BE2C (cell line): ENCODE data around the gene RCAN1.

Experiments
- DNase-seq: peaks from one replicate; pipeline ENCODE4 v3.0.0-alpha.2; 2020
- H3K27me3 ChIP-seq: fragments of 250-450 bp; sonication (Bioruptor Pico); 2 replicates; pipeline ENCODE4 v1.5.1; 2020; ENCODE audit warnings: mild to moderate bottlenecking
- H3K36me3 ChIP-seq: fragments of 250-450 bp; sonication (Bioruptor Pico); 2 replicates; pipeline ENCODE4 v1.5.1; 2020; ENCODE audit warnings: mild to moderate bottlenecking
- H3K4me1 ChIP-seq: fragments of 250-450 bp; sonication (Bioruptor Pico); 2 replicates; pipeline ENCODE4 v1.5.1; 2020
- H3K4me3 ChIP-seq: 2 replicates; pipeline ENCODE4 v1.5.1; 2011; ENCODE audit warnings: low read depth, low read length
- H3K9me3 ChIP-seq: fragments of 250-450 bp; sonication (Bioruptor Pico); 2 replicates; pipeline ENCODE4 v1.5.1; 2020
- CTCF ChIP-seq: IDR thresholded peaks from 2 replicates; pipeline ENCODE4 v1.5.1; 2012; ENCODE audit warnings: mild to moderate bottlenecking, low read depth, low read length

Gene RCAN1

GRCh38 chr21:34522284-34522683, 92.6 kb downstream of the RCAN1 start:
- no peaks in the 10 kb centered on the region for H3K4me1 ChIP-seq
- no peak for TF ChIP-seq CTCF

GRCh38 chr21:34521561-34521960, 93.4 kb downstream of the RCAN1 start:
- Histone ChIP-seq H3K27me3 (no peaks in the 10 kb centered on the region), H3K4me1 (no peaks in the 10 kb centered on the region), H3K4me3 (no peak overlapping the region), H3K9me3 (no peaks in the 10 kb centered on the region), H3K36me3 (no peaks in the 10 kb centered on the region; the same call in 1 of the 2 replicates)
- no peak for DNase-seq
- no peak for TF ChIP-seq CTCF

More at GRCh38 chr21:34522284-34522683, 92.6 kb downstream of the RCAN1 start:
- H3K36me3 ChIP-seq: no peaks in the 10 kb centered on the region; the same call in 1 of the 2 replicates
- H3K27me3 ChIP-seq: no peaks in the 10 kb centered on the region
- no peak overlapping the region for H3K4me3 ChIP-seq
- DNase-seq: no peak
- H3K9me3 ChIP-seq: no peaks in the 10 kb centered on the region

DNA sequence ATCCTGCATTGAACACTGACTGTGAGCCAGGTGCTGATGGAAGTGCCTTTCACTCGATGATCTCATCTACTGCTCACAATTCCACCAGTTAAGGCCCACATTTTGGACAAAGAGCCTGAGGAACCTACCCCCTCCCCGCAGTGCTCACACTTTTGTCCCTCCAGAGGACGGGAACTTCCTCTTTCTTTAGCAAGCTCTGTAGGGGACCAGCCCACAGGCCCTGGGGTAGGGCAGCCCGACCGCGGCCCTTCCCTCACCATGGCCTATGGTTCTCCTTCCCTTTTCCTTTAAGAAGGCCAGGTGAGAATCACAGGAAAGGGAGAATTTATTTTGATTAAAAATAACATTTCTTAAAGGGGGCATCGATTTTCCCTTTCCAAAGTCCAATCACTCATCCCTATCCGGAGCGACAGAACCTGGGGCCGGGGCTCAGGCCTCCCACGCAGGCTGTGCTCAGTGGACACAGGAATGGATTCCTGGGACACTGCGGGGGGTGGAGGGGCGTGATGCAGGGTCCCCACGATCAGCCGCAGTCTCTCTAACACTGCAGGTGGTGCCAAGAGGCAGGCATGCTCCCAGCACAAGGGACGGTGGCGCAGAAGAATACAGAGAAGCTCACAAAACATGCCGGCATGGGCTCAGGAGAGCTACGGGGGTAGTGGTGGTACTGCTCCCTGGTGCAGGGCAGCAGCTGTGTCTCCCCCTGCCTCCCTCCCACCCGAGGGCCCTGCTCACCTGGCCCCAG, 94.0 kb downstream of the RCAN1 start:
- no peaks in the 10 kb centered on the region; the same call in 1 of the 2 replicates for H3K36me3 ChIP-seq
- no peak for TF ChIP-seq CTCF
- no peaks in the 10 kb centered on the region for H3K4me1 ChIP-seq
- H3K4me3 ChIP-seq: no peak overlapping the region
- DNase-seq: no peak
- no peaks in the 10 kb centered on the region for H3K27me3 ChIP-seq
- H3K9me3 ChIP-seq: no peaks in the 10 kb centered on the region

DNA sequence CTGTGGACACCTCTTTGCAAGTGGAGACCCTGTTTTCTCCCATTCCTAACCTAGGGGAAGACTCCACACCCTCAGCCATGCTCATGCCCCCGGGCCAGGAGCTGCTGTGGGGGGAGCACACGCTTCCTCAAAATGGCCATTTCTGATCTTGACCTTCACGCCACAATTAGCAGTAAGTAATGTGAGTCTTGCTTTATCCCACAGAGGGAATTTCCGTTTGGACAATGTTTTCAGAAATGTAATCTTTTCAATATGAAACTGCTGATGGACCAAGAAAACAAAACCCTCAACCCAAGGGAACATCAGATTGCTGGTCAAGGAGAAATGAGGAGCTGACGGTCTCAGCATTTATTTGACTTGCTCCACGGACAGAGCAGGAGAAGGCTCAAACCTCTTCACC, 94.6 kb downstream of the RCAN1 start:
- Histone ChIP-seq H3K36me3 (no peaks in the 10 kb centered on the region; the same call in 1 of the 2 replicates), H3K27me3 (no peaks in the 10 kb centered on the region), H3K4me1 (no peaks in the 10 kb centered on the region), H3K9me3 (no peaks in the 10 kb centered on the region), H3K4me3 (no peak overlapping the region)
- TF ChIP-seq CTCF: no peak
- DNase-seq: no peak

- no peak for TF ChIP-seq CTCF
- Histone ChIP-seq H3K27me3 (no peaks in the 10 kb centered on the region), H3K36me3 (no peaks in the 10 kb centered on the region; the same call in 1 of the 2 replicates), H3K4me3 (no peak overlapping the region), H3K4me1 (no peaks in the 10 kb centered on the region), H3K9me3 (no peaks in the 10 kb centered on the region)
- no peak for DNase-seq
Observed at GRCh38 chr21:34519694-34520093, 95.2 kb downstream of the RCAN1 start.

GRCh38 chr21:34519016-34519415, 95.9 kb downstream of the RCAN1 start:
- Histone ChIP-seq H3K4me3 (no peak overlapping the region), H3K4me1 (no peaks in the 10 kb centered on the region), H3K27me3 (no peaks in the 10 kb centered on the region), H3K9me3 (no peaks in the 10 kb centered on the region), H3K36me3 (no peaks in the 10 kb centered on the region; the same call in 1 of the 2 replicates)
- TF ChIP-seq CTCF: no peak
- DNase-seq: no peak
